ENCODE results near the gene EPHB1. TPM values are rescaled to one million over a fixed set of nuclear protein-coding genes. Genes with fewer than 3 reads are reported as not detected.

The EPHB1 gene
- polyA plus RNA-seq, 3 donors: 0.06 to 0.55 TPM; not detected in 1

DNA sequence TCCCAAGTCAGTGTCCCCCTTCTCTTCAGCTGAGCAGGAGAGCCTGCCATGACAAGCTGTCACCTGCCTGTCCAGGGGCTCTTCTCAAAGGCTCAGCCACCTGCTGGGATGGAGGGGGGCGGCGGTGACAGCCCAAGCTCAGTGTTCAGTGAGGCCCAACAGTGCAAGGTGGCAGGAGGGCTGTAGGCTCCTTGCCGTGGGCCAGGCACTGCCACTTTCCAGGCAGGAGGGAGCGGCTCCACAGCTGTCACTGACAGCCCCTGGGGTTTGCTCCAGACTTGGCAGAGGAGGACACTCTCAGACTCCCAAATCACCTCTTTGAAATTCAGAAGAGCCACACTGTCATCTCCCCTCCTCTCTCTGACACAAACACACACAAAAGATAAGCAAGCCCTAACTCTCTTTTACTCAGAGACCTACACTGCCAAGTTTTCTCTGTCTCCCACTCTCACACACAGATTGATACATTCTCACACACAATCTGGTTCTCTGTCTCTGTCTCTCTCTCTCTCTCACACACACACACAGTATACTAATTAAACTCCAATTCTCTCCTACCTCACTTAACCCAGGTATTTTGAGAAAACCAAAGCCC lies 443.3 kb downstream of the EPHB1 start:
- H3K4me3 Mint-ChIP-seq: no peak overlapping the region
- Histone ChIP-seq H3K27me3 (ENCODE audit: control insufficient read depth in 2 of 2, insufficient read depth in 2 of 2, low read length in 2 of 2) (no peaks in the 10 kb centered on the region), H3K4me1 (ENCODE audit: control insufficient read depth in 1 of 2, insufficient read depth in 2 of 2, low read length in 2 of 2) (peaks cover 4 to 5% of the 10 kb centered on the region in 2 donors), H3K27ac (ENCODE audit: low read depth in 1 of 2, low read length in 2 of 2) (no peak overlapping the region), H3K4me3 (replicated peaks in 1 of 3; ENCODE audit: low read depth in 2 of 3, low read length in 3 of 3) (no peak overlapping the region), H2AFZ (ENCODE audit: insufficient read depth, low read depth, low read length, poor library complexity, severe bottlenecking) (no peak overlapping the region), H3K79me2 (ENCODE audit: insufficient read depth, low read length) (no peaks in the 10 kb centered on the region), H3K4me2 (replicated peaks; ENCODE audit: extremely low read depth, low read length, poor library complexity, severe bottlenecking) (no peak overlapping the region), H3K9me3 (replicated peaks in 1 of 2; ENCODE audit: control insufficient read depth in 1 of 2, insufficient read depth in 1 of 2, low read length in 2 of 2) (peaks cover 4 to 9% of the 10 kb centered on the region in 2 donors), H3K36me3 (replicated peaks in 1 of 2; ENCODE audit: control insufficient read depth in 1 of 2, insufficient read depth in 2 of 2, low read length in 2 of 2) (no peaks in the 10 kb centered on the region), H3K9ac (ENCODE audit: insufficient read depth, low read length, poor library complexity, severe bottlenecking) (no peak overlapping the region), H4K20me1 (ENCODE audit: insufficient read depth, low read length) (no peaks in the 10 kb centered on the region)
- no peak for DNase-seq
- H3K9me3 Mint-ChIP-seq: peaks cover 9 to 17% (median 13%) of the 10 kb centered on the region in 7 donors
- peak overlapping the region in 1 of 7 donors; percentile 11 for H3K27ac Mint-ChIP-seq
- intact Hi-C loops (cut with micrococcal nuclease): no loop called here
- peaks cover 7% of the 10 kb centered on the region for H3K4me1 Mint-ChIP-seq
- WGBS (ENCODE audit: insufficient coverage): 88% methylated on average over 4 of the region's 4 CpGs
- peaks cover 8 to 12% (median 10%) of the 10 kb centered on the region in 3 donors for H3K27me3 Mint-ChIP-seq (ENCODE audit: low read depth in 3 of 3)
- H3K36me3 Mint-ChIP-seq: no peaks in the 10 kb centered on the region
- TF ChIP-seq, protein P1, sequence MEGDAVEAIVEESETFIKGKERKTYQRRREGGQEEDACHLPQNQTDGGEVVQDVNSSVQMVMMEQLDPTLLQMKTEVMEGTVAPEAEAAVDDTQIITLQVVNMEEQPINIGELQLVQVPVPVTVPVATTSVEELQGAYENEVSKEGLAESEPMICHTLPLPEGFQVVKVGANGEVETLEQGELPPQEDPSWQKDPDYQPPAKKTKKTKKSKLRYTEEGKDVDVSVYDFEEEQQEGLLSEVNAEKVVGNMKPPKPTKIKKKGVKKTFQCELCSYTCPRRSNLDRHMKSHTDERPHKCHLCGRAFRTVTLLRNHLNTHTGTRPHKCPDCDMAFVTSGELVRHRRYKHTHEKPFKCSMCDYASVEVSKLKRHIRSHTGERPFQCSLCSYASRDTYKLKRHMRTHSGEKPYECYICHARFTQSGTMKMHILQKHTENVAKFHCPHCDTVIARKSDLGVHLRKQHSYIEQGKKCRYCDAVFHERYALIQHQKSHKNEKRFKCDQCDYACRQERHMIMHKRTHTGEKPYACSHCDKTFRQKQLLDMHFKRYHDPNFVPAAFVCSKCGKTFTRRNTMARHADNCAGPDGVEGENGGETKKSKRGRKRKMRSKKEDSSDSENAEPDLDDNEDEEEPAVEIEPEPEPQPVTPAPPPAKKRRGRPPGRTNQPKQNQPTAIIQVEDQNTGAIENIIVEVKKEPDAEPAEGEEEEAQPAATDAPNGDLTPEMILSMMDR (IDR thresholded peaks at IDR 0.05): no peak

DNA sequence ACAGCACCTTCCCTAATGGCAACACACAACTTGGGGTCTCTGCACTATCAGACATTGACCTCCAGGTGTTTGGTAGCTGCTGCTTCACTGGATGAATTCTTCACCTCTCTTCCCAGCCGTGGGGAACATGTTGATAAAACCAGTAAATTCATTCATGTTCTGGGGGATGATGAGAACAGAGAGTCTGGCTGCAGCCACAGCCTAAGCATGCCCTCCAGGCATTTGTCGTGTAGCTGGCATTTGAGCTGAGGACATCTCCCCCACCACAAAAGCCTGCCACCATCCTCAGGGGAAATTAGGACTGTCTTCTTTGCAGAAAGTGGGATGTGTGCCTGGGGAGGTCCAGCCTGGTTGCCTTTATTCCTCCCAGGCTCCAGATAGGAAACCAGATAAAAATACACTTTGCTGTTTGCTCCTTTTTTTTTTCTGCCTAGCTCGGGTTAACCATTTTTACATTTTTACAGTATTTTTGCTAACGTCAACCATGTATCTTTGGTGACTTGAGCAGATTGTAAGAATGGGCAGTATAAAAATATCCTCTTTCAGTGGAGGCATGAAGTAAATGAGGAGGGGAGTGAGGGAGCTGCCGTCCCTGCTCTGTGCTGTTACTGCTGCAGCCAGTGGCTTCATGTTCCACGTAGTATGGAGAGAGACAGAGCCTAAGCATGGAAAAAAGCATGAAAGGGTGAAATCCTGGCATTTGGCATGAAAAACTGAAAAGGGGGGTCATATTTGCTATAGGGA lies 444.0 kb downstream of the EPHB1 start:
- no peak overlapping the region for H3K9ac ChIP-seq (ENCODE audit: insufficient read depth, low read length, poor library complexity, severe bottlenecking)
- H2AFZ ChIP-seq (ENCODE audit: insufficient read depth, low read depth, low read length, poor library complexity, severe bottlenecking): no peak overlapping the region
- Mint-ChIP-seq H3K27me3 (ENCODE audit: low read depth in 3 of 3) (peaks cover 8 to 12% (median 10%) of the 10 kb centered on the region in 3 donors), H3K9me3 (peaks cover 4 to 10% (median 9%) of the 10 kb centered on the region in 7 donors), H3K27ac (peak overlapping the region in 1 of 7 donors; percentile 11), H3K4me3 (no peak overlapping the region), H3K4me1 (peaks cover 7% of the 10 kb centered on the region), H3K36me3 (no peaks in the 10 kb centered on the region)
- no peaks in the 10 kb centered on the region for H3K27me3 ChIP-seq (ENCODE audit: control insufficient read depth in 2 of 2, insufficient read depth in 2 of 2, low read length in 2 of 2)
- no peak for DNase-seq
- H3K79me2 ChIP-seq (ENCODE audit: insufficient read depth, low read length): no peaks in the 10 kb centered on the region
- WGBS (ENCODE audit: insufficient coverage): 95% methylated on average over 2 of the region's 6 CpGs
- H3K4me1 ChIP-seq (ENCODE audit: control insufficient read depth in 1 of 2, insufficient read depth in 2 of 2, low read length in 2 of 2): peaks cover 4 to 5% of the 10 kb centered on the region in 2 donors
- no peaks in the 10 kb centered on the region for H3K36me3 ChIP-seq (replicated peaks in 1 of 2; ENCODE audit: control insufficient read depth in 1 of 2, insufficient read depth in 2 of 2, low read length in 2 of 2)
- H3K27ac ChIP-seq (ENCODE audit: low read depth in 1 of 2, low read length in 2 of 2): no peak overlapping the region
- H3K9me3 ChIP-seq (replicated peaks in 1 of 2; ENCODE audit: control insufficient read depth in 1 of 2, insufficient read depth in 1 of 2, low read length in 2 of 2): peaks cover 2 to 4% of the 10 kb centered on the region in 2 donors
- H3K4me2 ChIP-seq (replicated peaks; ENCODE audit: extremely low read depth, low read length, poor library complexity, severe bottlenecking): no peak overlapping the region
- no peak overlapping the region for H3K4me3 ChIP-seq (replicated peaks in 1 of 3; ENCODE audit: low read depth in 2 of 3, low read length in 3 of 3)
- TF ChIP-seq, protein P1 (IDR thresholded peaks at IDR 0.05): no peak
- H4K20me1 ChIP-seq (ENCODE audit: insufficient read depth, low read length): no peaks in the 10 kb centered on the region
- intact Hi-C loops (cut with micrococcal nuclease): no loop called here
